Sigmoid colon (tissue), 4 donors: ENCODE data around the gene FGF21.

Experiments used
- CTCF ChIP-seq, 4 experiments: fragments of 450-650 bp in 3 of 4; fragments of 200-600 bp in 1 of 4; IDR thresholded peaks; one replicate each; pipeline ENCODE4 v1.5.1; 2016 to 2019; ENCODE audit warnings: antibody characterized with exemption in 4 of 4, mild to moderate bottlenecking in 3 of 4, moderate library complexity in 2 of 4
- EP300 ChIP-seq, 4 donors: sonication (generic); formaldehyde crosslinking; IDR thresholded peaks; one replicate each; pipeline ENCODE4 v1.6.1; 2017; ENCODE audit warnings: antibody characterized with exemption in 4 of 4
- POLR2A ChIP-seq, 2 donors: fragments of 450-650 bp; IDR thresholded peaks; one replicate each; pipeline ENCODE4 v1.6.1; 2016; ENCODE audit warnings: antibody characterized with exemption in 2 of 2, mild to moderate bottlenecking in 2 of 2, moderate library complexity in 2 of 2
- POLR2AphosphoS5 ChIP-seq, 4 donors: sonication (generic); formaldehyde crosslinking; IDR thresholded peaks; one replicate each; pipeline ENCODE4 v1.6.1; 2017; ENCODE audit warnings: antibody characterized with exemption in 4 of 4

DNA sequence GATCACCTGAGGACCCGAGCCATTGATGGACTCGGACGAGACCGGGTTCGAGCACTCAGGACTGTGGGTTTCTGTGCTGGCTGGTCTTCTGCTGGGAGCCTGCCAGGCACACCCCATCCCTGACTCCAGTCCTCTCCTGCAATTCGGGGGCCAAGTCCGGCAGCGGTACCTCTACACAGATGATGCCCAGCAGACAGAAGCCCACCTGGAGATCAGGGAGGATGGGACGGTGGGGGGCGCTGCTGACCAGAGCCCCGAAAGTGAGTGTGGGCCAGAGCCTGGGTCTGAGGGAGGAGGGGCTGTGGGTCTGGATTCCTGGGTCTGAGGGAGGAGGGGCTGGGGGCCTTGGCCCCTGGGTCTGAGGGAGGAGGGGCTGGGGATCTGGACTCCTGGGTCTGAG lies 888 bp downstream of the FGF21 start:
- TF ChIP-seq CTCF (IDR thresholded peaks at IDR 0.05): no peak
- TF ChIP-seq POLR2A (IDR thresholded peaks at IDR 0.05): no peak
- no peak for TF ChIP-seq EP300 (IDR thresholded peaks at IDR 0.05)
- TF ChIP-seq POLR2AphosphoS5 (IDR thresholded peaks at IDR 0.05): no peak
